ENCODE results near the gene DDX24.

DNA sequence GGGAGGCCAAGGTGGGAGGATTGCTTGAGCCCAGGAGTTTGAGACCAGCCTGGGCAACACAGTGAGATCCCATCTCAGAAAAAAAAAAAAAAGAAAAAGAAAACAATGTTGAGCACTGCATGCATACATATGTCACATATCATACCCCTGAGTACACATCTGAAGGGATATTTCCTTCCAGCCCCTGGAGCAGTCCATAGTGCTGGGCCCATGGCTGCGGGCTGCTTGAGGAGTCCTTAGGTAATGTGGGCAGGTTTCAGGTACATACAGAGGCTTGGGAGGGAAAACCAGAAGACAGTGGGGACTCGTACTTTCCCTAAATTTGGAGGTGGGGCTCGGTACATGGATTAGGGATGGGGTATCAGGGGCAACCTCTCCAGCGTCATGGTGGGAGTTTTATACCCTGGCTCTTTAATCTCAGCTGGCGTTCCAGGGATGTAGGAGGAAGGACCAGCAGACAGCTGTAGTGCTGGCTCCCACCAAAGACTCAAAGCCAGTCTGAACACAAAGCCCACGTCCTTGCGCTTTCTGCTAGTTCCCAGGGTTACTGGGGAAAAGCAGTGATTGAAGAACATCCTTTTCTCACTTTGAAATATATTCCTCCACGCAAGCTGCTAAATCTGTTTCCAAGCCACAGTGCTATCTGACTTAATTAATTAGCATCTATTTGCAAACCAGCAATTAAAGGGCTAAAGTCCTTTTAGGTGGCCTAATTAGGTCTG, 49.7 kb downstream of the DDX24 start:
- no peak for TF ChIP-seq EZH2 (IDR thresholded peaks at IDR 0.05)
- no peak for TF ChIP-seq POLR2AphosphoS5 (IDR thresholded peaks at IDR 0.05; ENCODE audit: borderline replicate concordance, low read depth, low read length)
- TF ChIP-seq FOXP2 (optimal IDR thresholded peaks at IDR 0.05; ENCODE audit: control extremely low read depth, extremely low read length, insufficient read depth) = no peak

Data from SK-N-MC (cell line).